Stomach (tissue), 4 donors: ENCODE data around the gene FGD2.

Experiments used
- CTCF ChIP-seq, 7 experiments: fragments of 450-650 bp in 4 of 7; fragments of 200-600 bp in 3 of 7; sonication (generic) in 3 of 7; IDR thresholded peaks; one replicate each; pipeline ENCODE4 v1.5.1; 2016 to 2019; ENCODE audit warnings: antibody characterized with exemption in 7 of 7, control low read depth in 2 of 7, mild to moderate bottlenecking in 1 of 7
- EP300 ChIP-seq: sonication (generic); formaldehyde crosslinking; IDR thresholded peaks from one replicate; pipeline ENCODE4 v1.6.1; 2017; ENCODE audit warnings: antibody characterized with exemption
- POLR2A ChIP-seq, 4 donors: fragments of 450-650 bp; IDR thresholded peaks; one replicate each; pipeline ENCODE4 v1.6.1; 2016; ENCODE audit warnings: antibody characterized with exemption in 4 of 4, control low read depth in 2 of 4, mild to moderate bottlenecking in 1 of 4, moderate library complexity in 1 of 4
- POLR2AphosphoS5 ChIP-seq, 3 donors: sonication (generic); formaldehyde crosslinking; IDR thresholded peaks; one replicate each; pipeline ENCODE4 v1.6.1; 2016; ENCODE audit warnings: antibody characterized with exemption in 3 of 3

- TF ChIP-seq CTCF (IDR thresholded peaks at IDR 0.05): no peak
- TF ChIP-seq POLR2A (IDR thresholded peaks at IDR 0.05): no peak
- TF ChIP-seq POLR2AphosphoS5 (IDR thresholded peaks at IDR 0.05): no peak
- TF ChIP-seq EP300: no peak
Measured at GRCh38 chr6:37049758-37050044, 44.2 kb downstream of the FGD2 start.
